RWPE1 (cell line): ENCODE data around the gene CDKAL1.

ENCODE experiments used
- CTCF ChIA-PET: fragments of 350-600 bp; sonication (Branson Sonifier 250); formaldehyde crosslinking; extraction: SDS; loops from one replicate; lab custom pipeline; 2021; lab: Yijun Ruan, JAX
- POLR2A ChIA-PET: fragments of 400-600 bp; formaldehyde crosslinking; extraction: SDS; loops from one replicate; lab custom pipeline; 2020; ENCODE audit warnings: antibody characterized with exemption; ENCODE audit not compliant: low non-redundant PET; lab: Yijun Ruan, JAX
- DNase-seq: peaks from one replicate; pipeline ENCODE4 v3.0.0; 2012; ENCODE audit warnings: low spot score
- H3K27ac ChIP-seq: fragments of 450-650 bp; 2 replicates; pipeline ENCODE4 v1.5.1; 2017
- TF ChIP-seq, protein P1 (sequence below): fragments of 450-650 bp; conservative IDR thresholded peaks from 2 replicates; pipeline ENCODE4 v1.5.1; 2017; ENCODE audit warnings: low read depth, mild to moderate bottlenecking

The CDKAL1 gene

DNA sequence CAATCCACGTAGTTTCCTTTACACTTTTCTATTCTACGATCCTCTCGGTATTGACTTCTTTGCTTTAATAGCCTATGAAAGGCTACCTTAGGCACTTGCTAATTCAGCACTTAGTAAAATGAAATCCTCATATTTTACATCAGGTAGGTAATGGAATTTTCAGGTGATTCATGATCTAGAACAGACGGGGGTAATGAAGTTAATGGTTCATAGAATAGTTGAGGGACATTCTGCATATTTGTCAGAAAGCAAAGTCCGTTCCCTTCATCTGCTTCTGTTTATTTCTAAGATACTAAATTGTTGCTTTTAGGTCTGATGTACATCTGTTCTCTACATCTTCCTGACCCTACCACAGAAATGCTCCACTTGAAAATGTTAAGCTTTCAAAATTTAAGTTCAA lies 431.7 kb downstream of the CDKAL1 start:
- TF ChIP-seq, protein P1, sequence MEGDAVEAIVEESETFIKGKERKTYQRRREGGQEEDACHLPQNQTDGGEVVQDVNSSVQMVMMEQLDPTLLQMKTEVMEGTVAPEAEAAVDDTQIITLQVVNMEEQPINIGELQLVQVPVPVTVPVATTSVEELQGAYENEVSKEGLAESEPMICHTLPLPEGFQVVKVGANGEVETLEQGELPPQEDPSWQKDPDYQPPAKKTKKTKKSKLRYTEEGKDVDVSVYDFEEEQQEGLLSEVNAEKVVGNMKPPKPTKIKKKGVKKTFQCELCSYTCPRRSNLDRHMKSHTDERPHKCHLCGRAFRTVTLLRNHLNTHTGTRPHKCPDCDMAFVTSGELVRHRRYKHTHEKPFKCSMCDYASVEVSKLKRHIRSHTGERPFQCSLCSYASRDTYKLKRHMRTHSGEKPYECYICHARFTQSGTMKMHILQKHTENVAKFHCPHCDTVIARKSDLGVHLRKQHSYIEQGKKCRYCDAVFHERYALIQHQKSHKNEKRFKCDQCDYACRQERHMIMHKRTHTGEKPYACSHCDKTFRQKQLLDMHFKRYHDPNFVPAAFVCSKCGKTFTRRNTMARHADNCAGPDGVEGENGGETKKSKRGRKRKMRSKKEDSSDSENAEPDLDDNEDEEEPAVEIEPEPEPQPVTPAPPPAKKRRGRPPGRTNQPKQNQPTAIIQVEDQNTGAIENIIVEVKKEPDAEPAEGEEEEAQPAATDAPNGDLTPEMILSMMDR: no peak
- ChIA-PET POLR2A (no interaction called here), CTCF (interaction anchor here (0.6 kb wide), 1 partner anchor 325 kb away, joined by 3 read pairs; no protein-coding TSS in a partner anchor)
- no peak overlapping the region for H3K27ac ChIP-seq
- no peak for DNase-seq

DNA sequence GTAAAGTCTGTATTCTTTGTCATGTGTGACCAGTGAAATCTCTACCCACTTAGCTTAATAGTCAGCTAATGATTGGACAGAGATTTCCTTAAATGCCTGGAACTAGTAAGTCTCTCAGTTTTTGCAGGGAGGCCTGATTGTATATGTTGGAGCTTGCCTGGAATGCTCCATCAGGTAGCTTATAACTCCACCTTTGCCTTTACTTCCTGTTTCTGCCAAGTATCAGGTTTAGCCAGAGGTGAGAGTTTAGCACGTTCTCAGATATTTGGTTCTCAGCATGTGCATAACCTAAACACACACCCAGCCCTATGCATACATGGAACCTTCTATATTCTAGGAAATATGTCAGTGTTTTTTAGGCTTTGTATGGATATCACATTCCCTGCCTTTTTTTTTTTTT lies 435.3 kb downstream of the CDKAL1 start:
- no peak for DNase-seq
- ChIA-PET CTCF (no interaction called here), POLR2A (interaction anchor here (0.7 kb wide), 1 partner anchor 559 kb away, joined by 8 read pairs; no protein-coding TSS in a partner anchor)
- TF ChIP-seq, protein P1: no peak
- no peak overlapping the region for H3K27ac ChIP-seq

DNA sequence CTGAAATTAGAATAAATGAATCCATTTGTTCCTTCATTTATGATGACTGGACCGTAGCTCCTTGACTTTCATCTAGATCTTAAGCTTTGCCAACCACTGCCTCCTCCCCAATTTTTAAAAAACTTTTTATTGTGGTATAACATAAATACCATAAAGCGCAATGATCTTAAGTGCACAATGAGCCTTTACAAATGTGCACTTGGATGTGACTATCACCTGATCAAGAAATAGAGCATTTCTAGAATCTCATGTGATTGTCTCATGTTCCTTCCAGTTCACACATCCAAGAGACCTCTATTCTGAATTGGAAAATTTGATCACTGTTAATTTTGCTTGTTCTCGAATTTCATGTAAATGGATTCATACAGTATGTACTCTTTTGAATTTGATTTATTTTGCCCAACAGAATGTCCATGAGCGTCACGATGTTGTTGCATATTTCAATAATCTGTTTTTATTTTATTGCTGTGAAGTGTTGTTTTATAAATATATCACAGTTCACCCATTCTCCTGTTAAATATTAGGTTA lies 442.2 kb downstream of the CDKAL1 start:
- ChIA-PET POLR2A (no interaction called here), CTCF (no interaction called here)
- no peak overlapping the region for H3K27ac ChIP-seq
- TF ChIP-seq, protein P1: no peak
- no peak for DNase-seq

DNA sequence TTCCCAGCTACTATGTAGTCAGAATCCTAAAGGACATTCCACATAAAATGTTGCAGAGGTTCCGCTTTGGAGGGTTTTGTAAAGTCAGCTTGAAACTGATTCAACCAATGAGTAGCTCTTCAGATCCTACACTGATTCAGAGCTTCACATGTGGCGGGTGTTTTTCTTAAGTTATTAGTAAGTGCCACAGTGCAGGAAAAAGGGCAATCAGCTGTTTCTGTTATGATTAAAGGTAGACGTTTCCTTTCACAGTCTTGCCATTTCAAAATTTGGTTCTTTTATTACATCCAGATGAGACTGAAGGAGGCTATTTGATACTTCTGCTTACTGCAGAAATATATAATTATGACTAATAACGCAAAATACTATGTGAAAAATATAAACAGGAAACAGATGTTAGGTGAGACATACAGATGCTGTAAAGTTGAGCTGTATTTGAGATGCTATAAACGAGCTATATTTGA lies 443.9 kb downstream of the CDKAL1 start:
- ChIA-PET POLR2A (no interaction called here), CTCF (interaction anchor here (0.6 kb wide), 2 partner anchors 14 to 668 kb away, joined by 3 to 4 read pairs; no protein-coding TSS in a partner anchor)
- DNase-seq: no peak
- no peak overlapping the region for H3K27ac ChIP-seq
- TF ChIP-seq, protein P1: no peak

DNA sequence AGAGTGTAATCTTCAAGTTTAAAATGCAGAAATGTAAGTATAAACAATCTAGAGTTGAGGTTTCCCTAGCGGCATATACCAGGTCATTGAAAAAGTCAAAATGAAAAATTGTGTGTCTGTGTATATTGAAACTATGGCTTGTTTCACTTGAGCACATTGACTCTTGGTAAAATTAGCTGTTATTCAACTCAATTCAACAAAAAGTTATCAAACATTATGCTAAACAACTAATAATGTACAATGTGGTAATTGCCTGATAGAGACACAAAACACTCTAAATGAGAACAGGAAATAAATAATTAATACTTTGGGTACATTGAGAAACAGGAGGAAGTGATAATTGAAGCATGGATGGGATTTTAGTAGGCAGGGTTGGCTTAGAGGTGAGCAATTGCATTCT lies 444.8 kb downstream of the CDKAL1 start:
- H3K27ac ChIP-seq: no peak overlapping the region
- CTCF ChIA-PET: no interaction called here

DNA sequence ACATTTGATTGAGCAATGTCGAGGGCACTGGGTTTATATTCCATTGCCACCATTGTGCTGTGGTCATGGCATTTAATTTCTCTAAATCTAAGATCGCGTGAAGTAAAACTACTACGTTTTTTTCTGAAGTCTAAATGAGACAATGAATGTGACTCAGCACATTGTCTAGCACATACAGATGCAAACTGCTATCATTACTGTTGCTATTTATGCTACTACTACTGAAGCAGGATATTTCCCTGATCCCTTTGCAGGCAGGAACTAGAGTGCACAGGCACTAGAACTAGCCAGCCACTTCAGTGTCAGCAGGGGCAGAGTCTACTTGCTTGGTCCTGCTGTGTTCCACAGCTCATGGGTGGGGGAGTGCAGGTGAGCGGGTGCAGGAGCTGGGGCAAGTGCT lies 449.7 kb downstream of the CDKAL1 start:
- TF ChIP-seq, protein P1: no peak
- ChIA-PET CTCF (no interaction called here), POLR2A (no interaction called here)
- DNase-seq: no peak
- no peak overlapping the region for H3K27ac ChIP-seq

More for the DNA sequence above, 444.8 kb downstream of the CDKAL1 start:
- DNase-seq: no peak
- TF ChIP-seq, protein P1: no peak
- POLR2A ChIA-PET: no interaction called here
